K562 (cell line): ENCODE measurements around the gene RNF39. TPM values are rescaled to one million over a fixed set of nuclear protein-coding genes. Genes with fewer than 3 reads are reported as not detected.
A peak's percentile ranks its signal among the peaks of the same experiment; 100 is the strongest.

ENCODE experiments used
- CREB3 ChIP-seq: fragments of 450-650 bp; conservative IDR thresholded peaks from 2 replicates; pipeline ENCODE4 v1.6.1; 2016; ENCODE audit warnings: missing genetic modification characterization, low read depth, mild to moderate bottlenecking, missing compliant biosample characterization, moderate library complexity
- ELF1 ChIP-seq: fragments of 200-800 bp; sonication (Bioruptor generic); IDR thresholded peaks from 2 replicates; pipeline ENCODE4 v1.6.1; 2016; ENCODE audit warnings: missing genetic modification characterization, missing compliant biosample characterization
- FUS ChIP-seq: fragments of 200-400 bp; formaldehyde crosslinking; optimal IDR thresholded peaks from 2 replicates; pipeline ENCODE3; 2017; ENCODE audit warnings: low read depth, low read length
- GMEB1 ChIP-seq: fragments of 250-450 bp; sonication (Bioruptor Pico); IDR thresholded peaks from 2 replicates; pipeline ENCODE4 v1.4.0; 2020; ENCODE audit warnings: mild to moderate bottlenecking
- HDAC2 ChIP-seq: fragments of 450-650 bp; IDR thresholded peaks from 2 replicates; pipeline ENCODE4 v1.6.1; 2016; ENCODE audit warnings: mild to moderate bottlenecking
- HNRNPLL ChIP-seq: fragments of 200-400 bp; formaldehyde crosslinking; IDR thresholded peaks from 2 replicates; pipeline ENCODE4 v1.6.1; 2017; ENCODE audit warnings: low read length, low read depth, mild to moderate bottlenecking; ENCODE audit not compliant: poor library complexity, severe bottlenecking
- JUN ChIP-seq, 2 experiments: sonication (generic) in 1 of 2; formaldehyde crosslinking in 1 of 2; IDR thresholded peaks; 2 replicates each; pipeline versions ENCODE4 v1.6.1 to v1.8.0; 2012 to 2022; ENCODE audit warnings: borderline replicate concordance in 2 of 2, mild to moderate bottlenecking in 2 of 2, improper control_type of control experiment in 1 of 2, low read depth in 1 of 2, low read length in 1 of 2, missing genetic modification reagents in 1 of 2
- KDM1A ChIP-seq, 2 experiments: fragments of 450-650 bp; IDR thresholded peaks; 2 replicates each; pipeline ENCODE4 v1.6.1; 2016; ENCODE audit warnings: mild to moderate bottlenecking in 2 of 2
- NCOA6 ChIP-seq: fragments of 450-650 bp; IDR thresholded peaks from 2 replicates; pipeline ENCODE4 v1.6.1; 2017; ENCODE audit warnings: mild to moderate bottlenecking
- NUFIP1 ChIP-seq: fragments of 450-650 bp; IDR thresholded peaks from 2 replicates; pipeline ENCODE4 v1.6.1; 2018; ENCODE audit not compliant: partially characterized antibody
- PHB2 ChIP-seq: fragments of 450-650 bp; IDR thresholded peaks from 2 replicates; pipeline ENCODE4 v1.6.1; 2017; ENCODE audit warnings: low read depth
- RFX7 ChIP-seq: fragments of 250-450 bp; sonication (Bioruptor Pico); IDR thresholded peaks from 2 replicates; pipeline ENCODE4 v1.5.1; 2021; ENCODE audit warnings: mild to moderate bottlenecking
- SMARCC2 ChIP-seq: fragments of 450-650 bp; IDR thresholded peaks from 2 replicates; pipeline ENCODE4 v1.6.1; 2017; ENCODE audit warnings: antibody characterized with exemption, moderate library complexity, mild to moderate bottlenecking, low read depth
- SNRNP70 ChIP-seq: fragments of 200-400 bp; formaldehyde crosslinking; optimal IDR thresholded peaks from 2 replicates; pipeline ENCODE3; 2017; ENCODE audit warnings: low read depth, low read length
- STAG1 ChIP-seq: sonication (generic); formaldehyde crosslinking; IDR thresholded peaks from 2 replicates; pipeline ENCODE4 v1.5.0; 2020; ENCODE audit warnings: missing genetic modification reagents, borderline replicate concordance
- TEAD2 ChIP-seq: fragments of 450-650 bp; IDR thresholded peaks from 2 replicates; pipeline ENCODE4 v1.6.1; 2016; ENCODE audit warnings: missing genetic modification characterization, control low read depth, missing compliant biosample characterization
- polyA plus RNA-seq, 8 experiments: library from polyadenylated mRNA; depleted of rRNA in 4 of 8; stranded (reverse) in 5 of 8; unstranded in 3 of 8; fragments of >200 nt; fragmentation: Nextera tagmentation in 2 of 8; fragmentation: Illumina TruSeq in 1 of 8; extraction: Ambion mirVana in 2 of 8; extraction: Trizol in 1 of 8; gene quantifications; 2 replicates each; pipeline versions ENCODE4 v1.2.1 to v1.2.3, GENCODE V29; 2011 to 2014; ENCODE audit warnings: inconsistent platforms in 1 of 8, missing spikeins in 1 of 8
- total RNA-seq, 7 experiments: library from RNA; depleted of rRNA in 6 of 7; stranded (reverse); fragments of >200 nt in 6 of 7; fragmentation: Illumina TruSeq in 2 of 7; extraction: Trizol in 2 of 7; gene quantifications; 2 replicates each; pipeline versions ENCODE4 v1.2.1 to v1.2.3, GENCODE V29; 2011 to 2021; ENCODE audit warnings: low replicate concordance in 1 of 7
- TF ChIP-seq, protein P1 (sequence below): fragments of 250-450 bp; sonication (Bioruptor Pico); IDR thresholded peaks from 2 replicates; pipeline ENCODE4 v1.8.0; 2021; ENCODE audit warnings: mild to moderate bottlenecking, moderate library complexity
- TF ChIP-seq, protein P2 (sequence below): fragments of 450-650 bp; formaldehyde crosslinking; conservative IDR thresholded peaks from 2 replicates; pipeline ENCODE4 v1.4.0; 2022; ENCODE audit warnings: mild to moderate bottlenecking, missing genetic modification characterization
- TF ChIP-seq, protein P3 (sequence below): sonication (generic); formaldehyde crosslinking; IDR thresholded peaks from 2 replicates; pipeline ENCODE4 v1.8.0; 2022; ENCODE audit warnings: mild to moderate bottlenecking, low read depth, missing genetic modification reagents

Gene RNF39
- total and polyA plus RNA-seq, 9 of the 15 experiments (the other 6 are each of a cell fraction or from before 2014, with no cell fraction given), result not detected

DNA sequence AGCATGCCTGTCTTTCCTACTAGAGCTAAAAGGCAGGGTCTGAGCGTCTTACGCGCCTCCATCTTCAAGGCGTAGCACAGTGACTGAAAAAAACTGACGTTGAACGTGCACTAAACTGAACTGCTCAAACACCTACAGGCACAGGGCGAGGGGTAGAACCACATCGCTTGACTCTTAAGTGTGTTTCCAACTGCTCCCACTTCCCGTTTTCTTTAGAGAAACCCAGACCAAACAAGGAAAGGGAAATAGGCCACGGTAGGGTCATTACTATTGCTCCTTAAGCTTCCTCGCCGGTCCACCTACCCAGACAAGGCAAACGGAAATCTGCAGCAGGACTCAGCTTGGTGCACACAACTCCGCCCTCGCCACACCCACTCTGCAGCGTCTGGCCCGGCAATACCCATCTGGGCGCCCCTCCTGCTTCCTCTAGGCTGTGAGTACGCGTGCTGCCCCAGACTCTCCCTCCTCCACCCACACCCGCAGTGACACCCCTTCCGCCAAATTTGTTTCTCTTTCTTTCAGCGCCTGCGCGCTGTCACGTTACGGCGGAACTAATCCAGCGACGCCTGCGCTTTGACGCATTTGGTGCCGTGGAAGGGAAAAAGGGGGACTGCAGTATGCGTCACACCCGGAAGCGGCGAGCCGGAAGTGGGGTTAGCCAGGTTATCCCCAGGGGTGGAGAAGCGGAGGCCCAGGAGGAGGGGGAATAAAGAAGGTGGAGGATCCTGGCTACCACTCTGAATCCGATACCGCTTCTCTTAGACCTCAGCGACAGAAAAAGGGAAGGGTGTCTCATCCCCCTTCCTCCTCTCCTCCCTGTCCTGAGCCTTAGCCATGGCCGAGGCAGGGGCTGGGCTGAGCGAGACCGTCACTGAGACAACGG lies 8.8 kb downstream of the RNF39 start, which contains the start of gene PPP1R11 (continued):
- TF ChIP-seq STAG1 (CRISPR knock-in tag) (no peak), JUN (IDR thresholded peaks at IDR 0.05; ENCODE audit: borderline replicate concordance, low read depth, low read length) (peak; percentile 84), JUN (CRISPR knock-in tag; IDR thresholded peaks at IDR 0.05; ENCODE audit: borderline replicate concordance) (no peak), HDAC2 (peak; percentile 61), FUS (no peak), CREB3 (tag) (no peak; the same call in 1 of the 2 replicates), NCOA6 (no peak), ELF1 (tag) (peak; percentile 100), SMARCC2 (no peak), RFX7 (no peak), SNRNP70 (no peak), HNRNPLL (peak; percentile 92), GMEB1 (CRISPR knock-in tag) (peak; percentile 88), KDM1A (IDR thresholded peaks at IDR 0.05) (no peak; a peak in 2 of 4 replicates), PHB2 (no peak), TEAD2 (tag) (no peak), NUFIP1 (no peak)
- TF ChIP-seq, protein P1, sequence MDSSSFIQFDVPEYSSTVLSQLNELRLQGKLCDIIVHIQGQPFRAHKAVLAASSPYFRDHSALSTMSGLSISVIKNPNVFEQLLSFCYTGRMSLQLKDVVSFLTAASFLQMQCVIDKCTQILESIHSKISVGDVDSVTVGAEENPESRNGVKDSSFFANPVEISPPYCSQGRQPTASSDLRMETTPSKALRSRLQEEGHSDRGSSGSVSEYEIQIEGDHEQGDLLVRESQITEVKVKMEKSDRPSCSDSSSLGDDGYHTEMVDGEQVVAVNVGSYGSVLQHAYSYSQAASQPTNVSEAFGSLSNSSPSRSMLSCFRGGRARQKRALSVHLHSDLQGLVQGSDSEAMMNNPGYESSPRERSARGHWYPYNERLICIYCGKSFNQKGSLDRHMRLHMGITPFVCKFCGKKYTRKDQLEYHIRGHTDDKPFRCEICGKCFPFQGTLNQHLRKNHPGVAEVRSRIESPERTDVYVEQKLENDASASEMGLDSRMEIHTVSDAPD (CRISPR knock-in tag), result no peak
- TF ChIP-seq, protein P2, sequence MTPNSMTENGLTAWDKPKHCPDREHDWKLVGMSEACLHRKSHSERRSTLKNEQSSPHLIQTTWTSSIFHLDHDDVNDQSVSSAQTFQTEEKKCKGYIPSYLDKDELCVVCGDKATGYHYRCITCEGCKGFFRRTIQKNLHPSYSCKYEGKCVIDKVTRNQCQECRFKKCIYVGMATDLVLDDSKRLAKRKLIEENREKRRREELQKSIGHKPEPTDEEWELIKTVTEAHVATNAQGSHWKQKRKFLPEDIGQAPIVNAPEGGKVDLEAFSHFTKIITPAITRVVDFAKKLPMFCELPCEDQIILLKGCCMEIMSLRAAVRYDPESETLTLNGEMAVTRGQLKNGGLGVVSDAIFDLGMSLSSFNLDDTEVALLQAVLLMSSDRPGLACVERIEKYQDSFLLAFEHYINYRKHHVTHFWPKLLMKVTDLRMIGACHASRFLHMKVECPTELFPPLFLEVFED (CRISPR knock-in tag), result 0 out of 2 replicates have a peak, but pooled peaks have one; percentile 71
- TF ChIP-seq, protein P3, sequence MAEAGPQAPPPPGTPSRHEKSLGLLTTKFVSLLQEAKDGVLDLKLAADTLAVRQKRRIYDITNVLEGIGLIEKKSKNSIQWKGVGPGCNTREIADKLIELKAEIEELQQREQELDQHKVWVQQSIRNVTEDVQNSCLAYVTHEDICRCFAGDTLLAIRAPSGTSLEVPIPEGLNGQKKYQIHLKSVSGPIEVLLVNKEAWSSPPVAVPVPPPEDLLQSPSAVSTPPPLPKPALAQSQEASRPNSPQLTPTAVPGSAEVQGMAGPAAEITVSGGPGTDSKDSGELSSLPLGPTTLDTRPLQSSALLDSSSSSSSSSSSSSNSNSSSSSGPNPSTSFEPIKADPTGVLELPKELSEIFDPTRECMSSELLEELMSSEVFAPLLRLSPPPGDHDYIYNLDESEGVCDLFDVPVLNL, result 0 out of 2 replicates have a peak, but pooled peaks have one; percentile 51
